HG02943 (cell line): Measurements from ENCODE around the gene ZP2.
"Not testable (repeated sequence)": the region's sequence is repeated elsewhere in the genome, so short reads cannot be mapped to it uniquely, and the experiment has no call there.

Source experiments
- ATAC-seq: cut with Tn5 transposase; IDR thresholded peaks from one replicate; pipeline ENCODE4 v1.9.1; 2021; ENCODE audit warnings: mild to moderate bottlenecking, low read depth, moderate library complexity; ENCODE audit not compliant: unreplicated experiment

Gene ZP2

GRCh38 chr16:21179126-21179982 lies 32.0 kb downstream of the ZP2 start:
- no peak for ATAC-seq

GRCh38 chr16:21175397-21175796 lies 36.0 kb downstream of the ZP2 start:
- no peak for ATAC-seq

GRCh38 chr16:21172650-21173049 lies 38.7 kb downstream of the ZP2 start:
- no peak for ATAC-seq

GRCh38 chr16:21170116-21170515 lies 41.3 kb downstream of the ZP2 start:
- not testable (repeated sequence) for ATAC-seq

- ATAC-seq = no peak
Observed at GRCh38 chr16:21169249-21169981, 42.0 kb downstream of the ZP2 start.

- ATAC-seq = no peak
Observed at GRCh38 chr16:21167929-21168602, 43.3 kb downstream of the ZP2 start.

- ATAC-seq = no peak
Observed at GRCh38 chr16:21167360-21167759, 44.0 kb downstream of the ZP2 start.

- ATAC-seq = no peak
Observed at GRCh38 chr16:21166561-21166961, 44.8 kb downstream of the ZP2 start.

GRCh38 chr16:21164521-21165168 lies 46.7 kb downstream of the ZP2 start:
- ATAC-seq = no peak

GRCh38 chr16:21163576-21163975 lies 47.8 kb downstream of the ZP2 start:
- ATAC-seq = no peak

- ATAC-seq = no peak
Observed at GRCh38 chr16:21162661-21163151, 48.7 kb downstream of the ZP2 start.

GRCh38 chr16:21161211-21161610 lies 50.2 kb downstream of the ZP2 start:
- no peak for ATAC-seq

GRCh38 chr16:21160276-21160675 lies 51.1 kb downstream of the ZP2 start:
- ATAC-seq = no peak

GRCh38 chr16:21159281-21159951 lies 52.0 kb downstream of the ZP2 start:
- no peak for ATAC-seq

- ATAC-seq = peak; percentile 80
Observed at GRCh38 chr16:21158208-21159110, 52.9 kb downstream of the ZP2 start, which contains the start of gene LDAF1. TSS of gene LDAF1 (plus strand) at chr16:21158674. CDS start at chr16:21161183, 2,509 bp downstream.

- ATAC-seq = no peak
Observed at GRCh38 chr16:21157632-21158031, 53.7 kb downstream of the ZP2 start.

- no peak for ATAC-seq
Observed at GRCh38 chr16:21156767-21157467, 54.5 kb downstream of the ZP2 start.

- ATAC-seq = not testable (repeated sequence)
Observed at GRCh38 chr16:21156011-21156410, 55.4 kb downstream of the ZP2 start.
